HFF-Myc (cell line): ENCODE data around the gene AVPI1.

Source experiments
- DNase-seq: peaks from one replicate; pipeline ENCODE4 v3.0.0-alpha.2; 2011; ENCODE audit warnings: low read depth; ENCODE audit errors: extremely low read depth
- H3K4me3 ChIP-seq: replicated peaks from 2 replicates; pipeline ENCODE4 v1.5.1; 2011; ENCODE audit warnings: low read depth, mild to moderate bottlenecking, control low read depth, low read length
- TF ChIP-seq, protein P1 (sequence below): IDR thresholded peaks from 2 replicates; pipeline ENCODE4 v1.5.1; 2012; ENCODE audit warnings: mild to moderate bottlenecking, low read depth, low read length, control low read depth; ENCODE audit errors: missing control alignments

Gene AVPI1

GRCh38 chr10:97729014-97729413 lies 42.0 kb upstream of the AVPI1 start:
- no peak overlapping the region for H3K4me3 ChIP-seq
- TF ChIP-seq, protein P1, sequence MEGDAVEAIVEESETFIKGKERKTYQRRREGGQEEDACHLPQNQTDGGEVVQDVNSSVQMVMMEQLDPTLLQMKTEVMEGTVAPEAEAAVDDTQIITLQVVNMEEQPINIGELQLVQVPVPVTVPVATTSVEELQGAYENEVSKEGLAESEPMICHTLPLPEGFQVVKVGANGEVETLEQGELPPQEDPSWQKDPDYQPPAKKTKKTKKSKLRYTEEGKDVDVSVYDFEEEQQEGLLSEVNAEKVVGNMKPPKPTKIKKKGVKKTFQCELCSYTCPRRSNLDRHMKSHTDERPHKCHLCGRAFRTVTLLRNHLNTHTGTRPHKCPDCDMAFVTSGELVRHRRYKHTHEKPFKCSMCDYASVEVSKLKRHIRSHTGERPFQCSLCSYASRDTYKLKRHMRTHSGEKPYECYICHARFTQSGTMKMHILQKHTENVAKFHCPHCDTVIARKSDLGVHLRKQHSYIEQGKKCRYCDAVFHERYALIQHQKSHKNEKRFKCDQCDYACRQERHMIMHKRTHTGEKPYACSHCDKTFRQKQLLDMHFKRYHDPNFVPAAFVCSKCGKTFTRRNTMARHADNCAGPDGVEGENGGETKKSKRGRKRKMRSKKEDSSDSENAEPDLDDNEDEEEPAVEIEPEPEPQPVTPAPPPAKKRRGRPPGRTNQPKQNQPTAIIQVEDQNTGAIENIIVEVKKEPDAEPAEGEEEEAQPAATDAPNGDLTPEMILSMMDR: no peak
- no peak for DNase-seq

DNA sequence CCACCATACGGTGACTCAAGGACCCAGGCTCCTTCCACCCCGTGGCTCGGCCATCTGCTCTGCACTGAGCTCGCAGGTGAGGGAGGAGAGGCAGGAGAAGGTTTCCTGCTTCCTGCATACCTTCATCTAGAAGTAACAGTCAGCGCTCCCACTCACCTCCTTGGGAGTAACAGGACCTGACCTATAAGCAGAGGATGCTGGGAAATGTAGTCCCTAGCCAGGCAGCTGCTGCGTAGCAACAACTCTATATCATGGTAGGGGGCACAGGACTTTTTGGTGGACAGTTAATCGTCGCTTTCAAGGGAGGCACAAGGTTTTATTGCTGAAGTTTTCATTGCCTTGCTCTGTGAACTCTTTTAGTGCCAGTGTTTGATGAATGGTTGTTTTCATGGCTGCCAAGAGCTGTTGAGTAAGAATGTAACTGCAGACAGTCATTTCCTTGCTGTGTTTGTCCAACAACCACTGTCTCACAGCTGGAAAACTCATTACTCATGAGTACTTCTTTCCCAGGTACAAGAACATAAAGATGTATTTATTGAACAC lies 39.7 kb upstream of the AVPI1 start:
- no peak for DNase-seq
- TF ChIP-seq, protein P1: no peak
- no peak overlapping the region for H3K4me3 ChIP-seq

- H3K4me3 ChIP-seq: no peak overlapping the region
- DNase-seq: no peak
- TF ChIP-seq, protein P1: no peak
Observed at GRCh38 chr10:97724341-97724941, 37.4 kb upstream of the AVPI1 start.

- no peak overlapping the region for H3K4me3 ChIP-seq
- TF ChIP-seq, protein P1: no peak
- DNase-seq: no peak
Observed at GRCh38 chr10:97723001-97723400, 36.0 kb upstream of the AVPI1 start.

- H3K4me3 ChIP-seq: no peak overlapping the region
- DNase-seq: no peak
- TF ChIP-seq, protein P1: no peak
Observed at GRCh38 chr10:97721871-97722780, 35.1 kb upstream of the AVPI1 start.

DNA sequence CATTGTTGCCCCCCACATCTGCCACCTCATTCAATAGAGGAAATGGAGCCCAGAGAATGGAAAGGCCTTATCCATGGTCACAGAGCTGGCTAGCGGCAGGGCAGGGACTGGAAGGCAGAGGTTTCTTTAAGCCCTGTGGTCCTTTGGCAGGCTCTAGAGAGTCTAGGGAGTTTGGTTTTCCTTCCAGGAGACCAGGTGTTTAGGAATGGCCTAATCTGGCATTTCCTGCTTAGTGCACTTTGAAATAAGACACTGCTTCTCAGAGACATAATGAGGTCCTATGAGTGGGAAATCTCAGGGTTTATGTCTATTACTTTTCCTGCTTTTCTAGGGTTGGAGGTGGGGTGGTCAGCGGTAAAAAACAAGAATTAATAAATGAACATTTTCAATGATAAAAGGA lies 32.6 kb upstream of the AVPI1 start:
- TF ChIP-seq, protein P1: no peak
- no peak overlapping the region for H3K4me3 ChIP-seq
- DNase-seq: no peak
